T follicular helper cell (primary cell): Measurements from ENCODE around the gene ENTPD2.
"Not testable (repeated sequence)": the region's sequence is repeated elsewhere in the genome, so short reads cannot be mapped to it uniquely, and the experiment has no call there.

ENCODE experiments used
- DNase-seq: peaks from one replicate; pipeline ENCODE4 v3.0.0-alpha.2; 2020; ENCODE audit warnings: low read depth

The ENTPD2 gene

GRCh38 chr9:137045294-137046087, 8.4 kb downstream of the ENTPD2 start:
- DNase-seq: no peak

GRCh38 chr9:137044502-137045177, 9.2 kb downstream of the ENTPD2 start:
- DNase-seq: no peak

- no peak for DNase-seq
Measured at GRCh38 chr9:137044037-137044436, 9.8 kb downstream of the ENTPD2 start.

GRCh38 chr9:137042751-137043727, 10.8 kb downstream of the ENTPD2 start:
- DNase-seq: no peak

- DNase-seq: no peak
Measured at GRCh38 chr9:137041124-137041523, 12.7 kb downstream of the ENTPD2 start.

GRCh38 chr9:137040568-137040967, 13.3 kb downstream of the ENTPD2 start:
- no peak for DNase-seq

GRCh38 chr9:137039611-137040366, 14.1 kb downstream of the ENTPD2 start:
- DNase-seq: no peak

- no peak for DNase-seq
Measured at GRCh38 chr9:137038916-137039315, 14.9 kb downstream of the ENTPD2 start.

GRCh38 chr9:137037483-137037882, 16.4 kb downstream of the ENTPD2 start:
- DNase-seq: no peak

- DNase-seq: no peak
Measured at GRCh38 chr9:137037035-137037434, 16.8 kb downstream of the ENTPD2 start.

GRCh38 chr9:137035937-137036336, 17.9 kb downstream of the ENTPD2 start:
- no peak for DNase-seq

- DNase-seq: no peak
Measured at GRCh38 chr9:137035507-137035834, 18.4 kb downstream of the ENTPD2 start.

- DNase-seq: peak; percentile 78
Measured at GRCh38 chr9:137034709-137035506, 19.0 kb downstream of the ENTPD2 start.

- no peak for DNase-seq
Measured at GRCh38 chr9:137034039-137034708, 19.7 kb downstream of the ENTPD2 start.

GRCh38 chr9:137033481-137033880, 20.4 kb downstream of the ENTPD2 start:
- DNase-seq: not testable (repeated sequence)

- DNase-seq: no peak
Measured at GRCh38 chr9:137032858-137033257, 21.0 kb downstream of the ENTPD2 start.

GRCh38 chr9:137031904-137032640, 21.8 kb downstream of the ENTPD2 start, which contains the start of gene FUT7:
TSS of gene FUT7 (minus strand) at chr9:137032088. CDS start at chr9:137031991, 97 bp downstream.
- DNase-seq: no peak

GRCh38 chr9:137030538-137031527, 23.0 kb downstream of the ENTPD2 start:
- no peak for DNase-seq
